ENCODE data around the gene PPP4R3C.
"Not testable (repeated sequence)": the region's sequence is repeated elsewhere in the genome, so short reads cannot be mapped to it uniquely, and the experiment has no call there.

DNA sequence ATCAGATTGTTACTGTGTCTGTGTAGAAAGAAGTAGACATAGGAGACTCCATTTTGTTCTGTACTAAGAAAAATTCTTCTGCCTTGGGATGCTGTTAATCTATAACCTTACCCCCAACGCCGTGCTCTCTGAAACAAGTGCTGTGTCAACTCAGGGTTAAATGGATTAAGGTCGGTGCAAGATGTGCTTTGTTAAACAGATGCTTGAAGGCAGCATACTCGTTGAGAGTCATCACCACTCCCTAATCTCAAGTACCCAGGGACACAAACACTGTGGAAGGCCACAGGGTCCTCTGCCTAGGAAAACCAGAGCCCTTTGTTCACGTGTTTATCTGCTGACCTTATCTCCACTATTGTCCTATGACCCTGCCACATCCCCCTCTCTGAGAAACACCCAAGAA is 4.0 kb downstream of the PPP4R3C start:
- not testable (repeated sequence) for TF ChIP-seq MAZ (IDR thresholded peaks at IDR 0.05; ENCODE audit: borderline replicate concordance, low read depth, low read length); EHMT2 (IDR thresholded peaks at IDR 0.05; ENCODE audit: low read depth)
- TF ChIP-seq, protein P1, sequence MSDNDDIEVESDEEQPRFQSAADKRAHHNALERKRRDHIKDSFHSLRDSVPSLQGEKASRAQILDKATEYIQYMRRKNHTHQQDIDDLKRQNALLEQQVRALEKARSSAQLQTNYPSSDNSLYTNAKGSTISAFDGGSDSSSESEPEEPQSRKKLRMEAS (IDR thresholded peaks at IDR 0.05), result not testable (repeated sequence)
